HG02973 (cell line): ENCODE data around the gene CEP20.

ENCODE experiments used
- ATAC-seq: cut with Tn5 transposase; IDR thresholded peaks from one replicate; pipeline ENCODE4 v1.9.1; 2021; ENCODE audit warnings: moderate library complexity; ENCODE audit not compliant: unreplicated experiment

CEP20 gene

DNA sequence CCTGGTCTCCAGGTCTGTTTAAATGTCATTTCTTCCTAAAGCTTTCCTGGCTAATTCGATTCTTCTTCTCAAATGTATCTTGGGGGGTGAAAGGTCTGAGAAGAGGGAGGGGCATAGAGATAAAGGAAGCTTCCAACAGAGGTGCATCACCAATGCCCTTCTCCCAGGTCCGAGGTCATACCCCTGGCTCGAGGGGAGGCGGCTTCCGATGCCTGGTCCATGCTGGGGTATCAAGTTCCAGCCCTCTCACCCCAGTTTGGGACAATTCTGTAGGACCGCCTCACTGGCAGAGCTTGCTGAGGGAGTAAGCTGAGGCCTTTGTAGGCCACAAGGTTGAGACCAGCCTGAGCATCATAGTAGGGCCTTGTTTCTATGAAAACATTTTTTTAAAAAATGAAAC lies 10.3 kb upstream of the CEP20 start:
- ATAC-seq, result no peak

DNA sequence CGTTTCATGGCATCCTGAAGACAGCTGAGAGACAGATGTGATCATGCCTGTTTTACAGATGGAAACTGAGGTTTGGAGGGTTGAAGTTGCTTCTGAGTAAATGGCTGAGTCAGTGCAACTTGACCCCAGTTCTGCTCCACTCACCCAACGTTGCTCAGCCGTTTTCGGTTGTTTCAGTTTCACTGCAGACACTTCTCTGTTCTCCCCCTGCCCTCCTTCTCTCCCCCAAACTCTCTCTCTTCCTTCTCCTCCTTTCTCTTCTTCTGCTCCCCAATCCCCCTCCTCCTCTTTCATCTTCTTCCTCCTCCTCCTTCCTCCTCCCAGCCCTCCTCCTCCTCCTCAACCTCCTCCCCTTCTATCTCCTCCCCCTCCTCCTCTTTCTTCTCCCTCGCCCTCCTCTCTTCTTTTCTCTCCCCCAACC lies 9.4 kb upstream of the CEP20 start:
- peak; percentile 76 for ATAC-seq

DNA sequence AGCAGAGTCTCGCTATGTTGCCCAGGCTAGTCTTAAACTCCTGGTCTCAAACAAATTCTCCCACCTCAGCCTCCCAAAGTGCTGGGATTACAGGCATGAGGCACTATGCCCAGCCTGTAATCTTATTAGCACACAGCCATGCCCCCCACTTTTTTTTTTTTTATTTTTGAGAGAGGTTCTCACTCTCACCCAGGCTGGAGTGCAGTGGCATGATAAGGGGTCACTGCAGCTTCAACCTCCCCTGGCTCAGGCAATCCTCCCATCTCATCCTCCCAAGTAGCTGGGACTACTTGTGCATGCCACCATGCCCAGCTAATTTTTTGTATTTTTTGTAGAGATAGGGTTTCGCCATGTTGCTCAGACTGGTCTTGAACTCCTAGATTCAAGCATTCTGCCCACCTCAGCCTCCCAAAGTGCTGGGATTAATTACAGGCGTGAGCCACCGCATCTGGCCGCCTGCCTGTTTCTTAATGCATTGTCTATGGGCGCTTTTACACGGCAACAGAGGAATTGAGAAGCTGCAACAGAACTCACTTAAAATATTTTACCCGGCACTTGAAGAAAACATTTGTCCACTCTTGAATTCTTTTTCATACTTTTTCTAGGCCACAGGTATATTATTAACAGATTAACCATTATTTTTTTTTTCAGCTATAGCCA lies 8.8 kb upstream of the CEP20 start:
- no peak for ATAC-seq

DNA sequence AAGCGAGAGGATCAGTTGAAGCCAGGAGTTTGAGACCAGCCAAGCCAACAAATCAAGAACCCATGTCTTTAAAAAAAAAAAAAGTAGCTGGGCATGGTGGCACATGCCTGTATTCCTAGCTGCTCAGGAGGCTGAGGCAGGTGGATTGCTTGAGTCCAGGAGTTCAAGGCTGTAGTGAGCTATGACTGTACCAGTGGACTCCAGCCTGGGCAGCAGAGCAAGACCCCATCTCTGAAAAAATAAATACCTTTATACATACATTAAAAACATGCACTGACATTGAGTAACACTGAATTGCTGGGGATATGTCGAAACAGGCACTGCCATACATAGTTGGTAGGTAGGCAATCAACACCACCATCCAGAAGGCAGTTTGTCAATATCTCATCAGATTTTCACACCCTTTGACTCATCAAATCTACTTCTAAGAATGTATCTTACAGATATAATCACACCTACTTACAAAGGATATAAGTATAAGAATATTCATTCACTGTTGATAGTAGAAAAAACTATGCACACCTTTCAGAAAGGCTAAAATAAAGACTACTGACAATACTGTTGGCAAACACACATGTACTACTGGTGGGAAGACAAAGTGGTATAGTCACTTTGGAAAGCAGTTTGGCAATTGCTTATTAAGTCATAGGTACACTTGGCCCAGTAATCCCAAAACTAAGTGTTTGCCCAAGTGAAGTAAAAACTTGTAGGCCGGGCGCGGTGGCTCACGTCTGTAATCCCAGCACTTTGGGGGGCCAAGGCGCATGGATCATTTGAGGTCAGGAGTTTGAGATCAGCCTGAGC lies 6.4 kb upstream of the CEP20 start:
- no peak for ATAC-seq

DNA sequence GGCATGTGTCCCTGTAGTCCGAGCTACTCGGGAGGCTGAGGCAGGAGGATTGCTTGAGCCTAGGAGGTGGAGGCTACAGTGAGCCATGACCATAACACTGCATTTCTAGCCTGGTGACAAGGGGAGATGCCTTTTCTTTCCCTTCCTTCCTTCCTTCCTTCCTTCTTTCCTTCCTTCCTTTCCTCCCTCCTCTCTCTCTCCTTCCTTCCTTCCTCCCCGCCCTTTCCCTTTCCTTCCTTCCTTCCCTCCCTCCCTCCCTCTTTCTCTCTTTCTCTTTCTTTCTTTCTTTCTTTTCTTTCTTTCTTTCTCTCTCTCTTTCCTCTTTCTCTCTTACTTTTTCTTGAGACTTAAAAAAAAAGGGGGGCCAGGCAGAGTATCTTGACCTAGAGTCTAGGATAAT lies 3.1 kb upstream of the CEP20 start:
- no peak for ATAC-seq

DNA sequence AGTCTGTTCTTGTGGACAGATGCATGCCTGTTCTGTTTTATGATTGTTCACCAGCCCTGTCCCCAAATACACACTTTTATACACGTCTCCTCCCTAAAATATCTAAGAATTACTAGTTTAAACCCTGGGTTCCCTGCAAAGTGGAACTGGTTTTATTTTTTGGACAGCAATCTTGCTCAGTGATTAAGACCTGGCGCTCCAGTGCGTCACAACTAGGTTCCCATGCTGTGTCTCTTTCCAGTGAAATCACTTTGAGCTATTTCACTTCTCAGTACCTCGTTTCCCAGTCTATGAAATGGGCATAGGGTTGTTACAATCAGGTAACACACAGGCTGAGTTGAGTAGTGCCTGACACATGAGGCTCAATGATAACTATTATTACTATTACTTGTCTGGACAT lies 1.1 kb downstream of the CEP20 start:
- no peak for ATAC-seq

DNA sequence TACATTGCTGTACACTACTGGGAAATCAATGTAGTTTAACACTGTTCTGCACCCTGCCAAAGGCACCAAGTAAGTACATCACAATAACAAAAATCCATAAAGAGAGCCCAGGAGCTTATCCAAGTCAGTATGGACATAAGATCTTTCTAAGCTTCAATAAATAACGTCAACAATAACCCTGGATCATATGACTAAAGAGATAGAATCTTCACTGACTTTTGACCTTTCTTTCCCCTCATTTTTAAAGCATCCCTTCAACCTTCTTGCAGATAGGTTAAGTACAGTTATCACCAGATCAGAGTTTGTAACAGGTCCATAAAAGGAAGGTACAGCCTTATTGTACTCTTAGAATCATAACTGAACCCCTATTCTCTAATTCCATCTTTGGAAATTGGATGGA lies 2.3 kb downstream of the CEP20 start:
- ATAC-seq, result no peak

DNA sequence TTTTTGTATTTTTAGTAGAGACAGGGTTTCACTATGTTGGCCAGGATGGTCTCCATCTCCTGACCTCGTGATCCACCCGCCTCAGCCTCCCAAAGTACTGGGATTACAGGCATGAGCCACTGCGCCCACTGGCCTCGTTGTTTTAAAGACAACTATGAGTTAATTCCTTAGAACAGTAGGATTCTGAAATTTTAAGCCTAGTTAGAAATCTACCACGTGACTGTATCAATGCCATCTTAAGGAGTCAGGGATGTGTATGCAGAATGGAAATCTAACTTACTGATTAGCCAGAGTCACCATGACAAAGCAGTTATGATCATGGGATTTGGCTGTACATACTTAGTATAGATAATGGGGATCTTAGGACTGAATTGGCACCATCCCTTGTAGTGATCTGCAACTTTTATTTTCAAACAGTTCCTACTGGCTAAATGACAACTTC lies 2.8 kb downstream of the CEP20 start:
- no peak for ATAC-seq

DNA sequence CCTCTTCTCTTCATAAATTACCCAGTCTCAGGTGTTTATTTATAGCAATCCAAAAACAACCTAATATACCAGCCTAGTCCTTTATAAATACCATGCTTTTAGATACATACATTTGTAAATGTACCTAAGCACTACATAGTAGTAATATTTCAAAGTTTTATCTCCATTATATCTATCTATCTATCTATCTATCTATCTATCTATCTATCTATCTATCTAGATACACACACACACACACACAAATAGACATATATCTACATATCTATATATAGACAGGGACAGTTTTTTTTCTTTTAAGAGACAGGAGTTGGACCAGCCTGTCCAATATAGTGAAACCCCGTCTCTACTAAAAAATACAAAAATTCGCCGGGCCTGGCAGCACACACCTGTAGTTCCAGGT lies 5.8 kb downstream of the CEP20 start:
- ATAC-seq, result no peak

DNA sequence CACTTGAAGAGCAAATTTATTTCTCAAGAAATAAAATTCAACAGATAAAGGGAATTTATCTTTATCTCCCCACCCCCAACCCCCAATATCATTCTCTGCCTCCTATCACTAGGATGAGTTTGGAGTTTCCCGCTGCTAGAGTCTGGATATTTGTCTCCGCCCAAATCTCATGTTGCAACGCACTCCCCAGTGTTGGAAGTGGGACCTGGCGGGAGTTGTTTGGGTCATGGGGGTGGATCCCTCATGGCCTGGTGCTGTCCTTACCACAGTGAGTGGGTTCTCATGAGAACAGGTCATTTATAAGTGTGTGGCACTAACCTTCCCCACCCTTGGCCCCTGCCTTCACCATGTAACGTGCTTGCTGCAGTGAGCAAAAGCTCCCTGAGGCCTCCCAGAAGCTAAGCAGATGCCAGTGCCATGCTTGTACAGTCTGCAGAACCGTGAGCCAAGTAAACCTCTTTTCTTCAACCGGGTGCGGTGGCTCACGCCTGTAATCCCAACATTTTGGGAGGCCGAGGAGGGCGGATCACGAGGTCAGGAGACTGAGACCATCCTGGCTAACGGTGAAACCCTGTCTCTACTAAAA lies 6.5 kb downstream of the CEP20 start:
- no peak for ATAC-seq

DNA sequence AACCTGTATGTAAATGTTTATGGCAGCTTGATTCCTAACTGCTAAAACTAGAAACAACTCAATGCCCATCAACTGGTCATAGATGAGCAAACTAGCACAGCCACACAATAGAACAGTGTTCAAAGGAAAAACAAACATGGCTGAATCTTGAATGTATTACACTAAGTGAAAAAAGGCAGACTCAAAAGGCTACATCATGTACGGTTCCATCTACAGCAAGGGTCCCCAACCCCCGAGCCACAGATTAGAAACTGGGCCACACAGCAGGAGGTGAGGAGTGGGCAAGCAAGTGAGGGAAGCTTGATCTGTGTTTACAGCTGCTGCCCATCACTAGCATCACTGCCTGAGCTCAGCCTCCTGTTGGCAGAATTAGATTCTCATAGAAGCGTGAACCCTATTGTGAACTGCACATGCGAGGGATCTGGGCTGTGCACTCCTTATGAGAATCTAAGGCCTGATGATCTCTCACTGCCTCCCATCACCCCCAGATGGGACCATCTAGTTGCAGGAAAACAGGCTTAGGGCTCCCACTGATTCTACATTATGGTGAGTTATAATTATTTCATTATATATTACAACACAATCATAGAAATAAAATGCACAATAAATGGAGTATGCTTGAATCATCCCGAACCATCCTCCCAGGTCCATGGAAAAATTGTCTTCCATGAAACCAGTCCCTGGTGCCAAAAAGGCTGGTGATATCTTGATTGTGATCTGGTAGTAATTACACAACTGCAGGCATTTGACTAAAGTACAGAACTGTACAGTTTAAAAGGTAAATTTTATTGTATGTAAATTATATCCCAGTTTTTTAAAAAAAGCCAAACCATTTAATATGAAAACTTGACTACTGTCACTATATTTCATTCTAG lies 7.7 kb downstream of the CEP20 start:
- ATAC-seq, result no peak

DNA sequence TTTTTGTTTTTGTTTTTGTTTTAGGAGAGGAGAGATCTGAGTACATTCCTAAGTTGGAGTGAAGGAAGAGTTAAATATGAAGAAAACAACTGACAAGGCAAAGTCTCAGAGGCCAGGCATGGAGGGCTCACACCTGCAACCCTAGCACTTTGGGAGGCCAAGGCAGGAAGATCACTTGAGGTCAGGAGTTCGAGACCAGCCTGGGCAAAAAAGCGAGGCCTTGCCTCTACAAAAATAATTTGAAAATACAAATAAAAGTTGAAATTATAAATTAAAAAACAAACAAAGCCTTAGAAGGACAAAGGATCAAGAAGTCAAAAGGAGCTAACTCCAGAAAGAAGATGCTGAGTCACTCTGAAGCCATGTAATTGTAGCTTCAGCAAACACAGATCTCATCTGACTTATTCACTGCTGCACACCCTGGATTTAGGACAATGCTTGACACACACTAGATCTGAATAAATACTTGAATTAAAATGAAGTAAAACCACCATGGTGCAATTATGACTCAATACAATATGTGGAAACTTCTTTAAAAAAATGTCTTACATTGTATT lies 9.1 kb downstream of the CEP20 start:
- no peak for ATAC-seq

DNA sequence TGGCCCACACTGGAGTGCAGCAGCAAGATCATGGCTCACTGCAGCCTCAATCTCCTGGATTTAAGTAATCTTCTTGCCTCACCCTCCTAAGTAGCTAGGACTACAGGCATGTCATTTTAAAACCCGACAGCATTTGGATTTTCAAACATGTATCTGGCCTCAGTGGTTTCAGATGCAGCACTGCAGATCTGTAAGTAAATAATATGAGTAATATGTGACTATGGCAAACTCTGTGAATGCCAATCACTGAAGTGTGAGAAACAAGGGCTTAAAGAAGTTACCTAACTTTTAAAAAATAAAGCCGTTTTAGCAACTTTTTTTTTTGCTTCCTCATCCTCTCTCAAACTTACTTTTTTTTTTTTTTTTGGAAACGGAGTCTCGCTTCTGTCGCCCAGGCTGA lies 11.9 kb downstream of the CEP20 start:
- ATAC-seq, result no peak

DNA sequence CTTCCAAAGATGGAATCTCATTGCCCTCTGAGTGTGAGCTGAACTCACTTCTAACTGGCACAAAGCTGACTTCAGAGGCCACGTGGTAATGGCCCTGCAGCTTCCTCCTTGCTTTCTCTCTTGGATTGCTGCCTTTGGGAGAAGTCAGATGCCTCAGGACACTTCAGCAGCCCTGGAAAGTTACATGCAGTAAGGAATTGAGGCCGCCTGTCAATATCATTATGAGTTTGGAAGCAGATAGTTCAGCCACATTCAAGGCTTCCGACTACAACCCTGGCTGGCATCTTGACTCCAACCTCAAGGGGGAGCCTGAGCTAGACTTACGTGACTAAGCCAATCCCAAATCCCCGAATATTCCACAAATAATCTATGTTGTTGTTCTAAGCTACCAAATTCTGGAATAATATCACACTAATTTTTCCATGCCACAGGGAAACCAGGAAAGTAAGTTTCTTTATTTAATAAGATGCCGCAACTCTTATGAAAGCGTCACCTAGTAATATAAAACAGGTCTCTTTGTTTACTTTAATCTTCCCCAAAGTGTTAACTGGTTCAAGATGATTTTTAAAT lies 13.6 kb downstream of the CEP20 start:
- no peak for ATAC-seq

DNA sequence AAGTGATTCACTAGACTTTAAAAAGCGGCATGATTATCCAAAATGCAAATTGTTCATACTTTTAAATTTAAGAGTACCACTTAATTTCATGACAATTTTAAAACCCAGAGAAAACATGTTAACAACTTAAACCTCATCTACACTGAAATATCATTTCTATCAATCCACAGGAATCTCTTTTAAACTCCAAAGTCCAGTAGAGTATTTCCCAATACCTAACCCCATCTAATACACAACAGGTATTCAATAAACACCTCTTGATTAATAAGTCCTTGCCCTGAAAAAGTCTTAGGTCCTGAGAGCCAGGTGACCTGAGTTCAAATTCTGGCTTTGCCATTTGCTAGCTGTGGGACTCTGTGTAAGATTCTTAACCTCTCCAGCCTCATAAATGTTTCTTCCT lies 14.7 kb downstream of the CEP20 start:
- no peak for ATAC-seq

DNA sequence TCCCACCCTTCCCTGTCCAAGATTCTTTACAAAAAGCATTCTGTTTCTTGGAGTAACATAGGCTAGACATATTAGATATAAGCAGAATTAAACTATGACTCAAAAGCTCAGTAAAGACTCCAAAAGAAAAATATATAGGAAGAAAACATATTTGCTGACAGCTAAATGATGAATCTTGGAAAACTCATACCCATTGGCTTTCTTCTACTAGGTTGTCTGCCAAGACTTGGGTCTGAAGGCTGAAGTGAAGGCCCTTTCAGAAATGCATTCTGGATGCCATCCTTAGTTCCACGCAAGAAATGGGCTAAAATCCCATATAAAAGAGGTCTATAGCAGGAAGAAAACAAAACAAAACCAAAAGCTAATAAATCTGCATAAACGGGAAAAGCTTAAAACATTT lies 15.1 kb downstream of the CEP20 start:
- no peak for ATAC-seq

DNA sequence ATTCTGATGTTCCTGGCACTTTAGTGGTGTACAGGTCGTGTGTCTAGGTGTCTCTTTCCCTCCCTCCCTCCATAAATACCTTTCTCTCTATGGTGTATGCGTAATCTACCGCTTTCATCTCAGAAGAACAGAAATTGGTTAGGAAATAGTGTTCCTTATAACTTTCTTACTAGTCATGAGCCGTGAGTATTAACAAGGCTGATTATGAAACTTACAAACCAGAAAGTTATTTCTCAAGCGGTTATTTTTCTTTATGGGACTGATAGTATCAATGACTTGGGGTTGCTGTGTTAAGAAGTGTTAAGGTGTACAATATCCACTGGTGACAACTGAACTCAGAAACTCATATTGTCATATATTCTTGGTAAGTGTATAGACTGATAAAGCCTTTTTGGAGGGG lies 18.4 kb downstream of the CEP20 start:
- no peak for ATAC-seq

DNA sequence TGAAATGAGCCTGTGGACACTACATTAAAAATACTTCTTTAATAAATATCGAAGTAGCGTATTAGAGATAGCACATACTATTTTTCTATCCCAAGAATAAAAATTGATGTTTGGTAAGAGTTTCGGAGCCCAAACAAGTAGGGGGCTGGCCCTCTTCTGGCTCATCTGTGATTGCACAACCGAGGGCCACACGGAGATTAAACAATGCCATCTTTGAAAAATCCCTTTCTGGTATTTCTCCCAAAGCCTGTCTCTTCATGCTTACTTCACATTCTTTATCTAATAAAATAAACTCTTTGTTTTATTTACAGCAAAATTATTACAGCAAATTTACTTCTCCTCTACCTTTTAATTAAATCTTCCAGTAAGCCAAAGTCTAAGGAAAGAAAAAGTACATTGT lies 22.0 kb downstream of the CEP20 start:
- ATAC-seq, result no peak

DNA sequence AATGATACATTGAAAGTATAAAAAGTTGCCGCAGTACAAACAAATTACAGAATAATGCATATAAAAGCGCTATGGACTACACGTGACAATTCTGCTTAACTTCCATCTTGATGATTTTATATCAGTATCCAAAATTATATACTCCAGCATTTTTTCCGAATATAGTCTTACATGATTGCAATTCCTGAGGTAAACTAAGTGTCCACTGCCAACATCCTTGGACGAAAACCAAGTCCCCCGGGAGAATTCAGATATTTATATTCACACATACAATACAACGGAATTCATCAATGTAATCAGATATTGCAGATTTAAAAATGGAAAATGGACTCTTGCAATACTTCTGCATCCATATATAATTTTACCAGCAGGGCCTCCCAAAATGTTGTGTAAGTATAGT lies 22.7 kb downstream of the CEP20 start:
- no peak for ATAC-seq

DNA sequence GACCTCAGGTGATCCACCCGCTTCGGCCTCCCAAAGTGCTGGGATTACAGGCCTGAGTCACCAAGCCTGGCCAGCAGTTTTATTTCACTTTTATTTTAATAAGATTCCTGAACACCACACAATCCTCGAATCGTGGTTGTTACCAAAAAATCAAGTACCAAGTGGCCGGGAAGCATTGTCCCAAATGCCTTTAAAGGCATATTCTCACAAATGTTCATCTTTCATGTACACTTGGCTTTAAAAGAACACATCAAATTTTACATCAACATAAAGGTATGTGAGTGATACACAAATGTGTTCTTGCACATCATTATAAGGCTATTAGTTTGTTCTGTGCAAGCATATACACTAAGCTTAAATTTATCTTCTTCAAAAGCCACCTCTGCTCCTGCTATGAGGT lies 23.5 kb downstream of the CEP20 start:
- ATAC-seq, result no peak

DNA sequence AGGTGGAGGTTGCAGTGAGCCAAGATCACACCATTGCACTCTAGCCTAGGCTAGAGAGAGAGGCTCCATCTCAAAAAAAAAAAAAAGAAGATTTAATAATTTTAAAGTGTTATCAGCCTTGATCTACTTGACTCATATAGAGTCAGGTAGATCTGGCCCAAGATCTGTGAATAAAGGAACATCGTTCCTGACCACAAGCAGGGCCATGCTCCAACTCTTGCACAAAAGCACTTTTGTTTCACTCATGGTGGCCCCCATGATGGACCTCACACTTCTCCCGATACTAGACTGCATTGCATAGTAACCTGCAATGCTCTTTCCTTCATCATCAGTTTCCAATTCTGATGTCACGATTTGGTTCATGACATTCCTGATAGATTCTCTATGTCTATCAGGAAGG lies 26.4 kb downstream of the CEP20 start:
- ATAC-seq, result no peak
